Endothelial cell of umbilical vein (primary cell): Measurements from ENCODE around the gene ZER1. TPM values are rescaled to one million over a fixed set of nuclear protein-coding genes. Genes with fewer than 3 reads are reported as not detected.

Source experiments
- BruUV-seq: library from RNA; stranded (reverse); fragments of 400-500 nt; replicated peaks from 2 replicates; lab custom pipeline; 2021; lab: Mats Ljungman, UMichigan
- CTCF ChIA-PET: fragments of 300-600, 350-600 bp; sonication (Branson Sonifier 250); formaldehyde crosslinking; loops from one replicate; lab custom pipeline; 2021; ENCODE audit warnings: antibody characterized with exemption, inconsistent platforms; lab: Charles Lee
- POLR2A ChIA-PET: fragments of 300-600, 350-600 bp; sonication (Branson Sonifier 250); formaldehyde crosslinking; loops from one replicate; lab custom pipeline; 2021; ENCODE audit warnings: antibody characterized with exemption, inconsistent platforms; lab: Charles Lee
- DNase-seq: peaks from one replicate; pipeline ENCODE4 v3.0.0-alpha.2; 2011; ENCODE audit warnings: low read depth, low spot score
- FAIRE-seq: peaks from 2 replicates; lab custom pipeline; 2011; peaks lifted over from hg19 to GRCh38; lab: Jason Lieb, UNC
- H2AFZ ChIP-seq: 2 replicates; pipeline ENCODE4 v1.6.0; 2012; ENCODE audit warnings: low read depth, low read length, control low read depth, inconsistent platforms
- H3K27ac ChIP-seq: 2 replicates; pipeline ENCODE4 v1.5.1; 2011; ENCODE audit warnings: low read depth, mild to moderate bottlenecking, control low read depth, low read length, moderate library complexity; ENCODE audit not compliant: insufficient read depth
- H3K27me3 ChIP-seq, 2 experiments: 2 replicates each; pipeline versions ENCODE4 v1.6.0 to v1.6.1; 2011; ENCODE audit warnings: low read length in 2 of 2, mixed read lengths in 1 of 2; ENCODE audit not compliant: control insufficient read depth in 2 of 2, insufficient read depth in 2 of 2
- H3K36me3 ChIP-seq, 2 experiments: 2 replicates in 1 of 2; 3 replicates in 1 of 2; pipeline ENCODE4 v1.5.1; 2011; ENCODE audit warnings: low read length in 2 of 2, mild to moderate bottlenecking in 1 of 2, moderate library complexity in 1 of 2; ENCODE audit not compliant: control insufficient read depth in 2 of 2, insufficient read depth in 2 of 2; ENCODE audit errors: extremely low read depth in 1 of 2
- H3K4me1 ChIP-seq: 3 replicates; pipeline ENCODE4 v1.5.1; 2011; ENCODE audit warnings: mild to moderate bottlenecking, low read length; ENCODE audit not compliant: control insufficient read depth, insufficient read depth; ENCODE audit errors: extremely low read depth
- H3K4me2 ChIP-seq: 2 replicates; pipeline ENCODE4 v1.6.1; 2011; ENCODE audit warnings: low read length, control low read depth, mixed read lengths; ENCODE audit not compliant: insufficient read depth
- H3K4me3 ChIP-seq, 3 experiments: fragments of 200-600 bp in 1 of 3; sonication (generic), shearing (Covaris generic) in 1 of 3; replicated peaks in 1 of 3; 2 replicates each; pipeline ENCODE4 v1.5.1; 2011 to 2016; ENCODE audit warnings: control low read depth in 3 of 3, low read length in 3 of 3, mild to moderate bottlenecking in 2 of 3, inconsistent platforms in 1 of 3, low read depth in 1 of 3, moderate library complexity in 1 of 3; ENCODE audit not compliant: insufficient read depth in 1 of 3
- H3K79me2 ChIP-seq: 2 replicates; pipeline ENCODE4 v1.6.0; 2012; ENCODE audit warnings: low read length, inconsistent platforms; ENCODE audit not compliant: control insufficient read depth, insufficient read depth
- H3K9ac ChIP-seq: replicated peaks from 2 replicates; pipeline ENCODE3; 2011; ENCODE audit warnings: low read length, control low read depth; ENCODE audit not compliant: insufficient read depth; ENCODE audit errors: extremely low read depth
- H3K9me1 ChIP-seq: replicated peaks from 3 replicates; pipeline ENCODE4 v1.6.0; 2011; ENCODE audit warnings: mild to moderate bottlenecking, low read length; ENCODE audit not compliant: control insufficient read depth, insufficient read depth; ENCODE audit errors: extremely low read depth
- H3K9me3 ChIP-seq: replicated peaks from 2 replicates; pipeline ENCODE4 v1.5.1; 2012; ENCODE audit warnings: low read length, inconsistent platforms; ENCODE audit not compliant: control insufficient read depth, insufficient read depth
- H4K20me1 ChIP-seq: replicated peaks from 2 replicates; pipeline ENCODE3; 2011; ENCODE audit warnings: mild to moderate bottlenecking, low read length; ENCODE audit not compliant: control insufficient read depth, insufficient read depth; ENCODE audit errors: extremely low read depth
- CTCF ChIP-seq, 2 donors: IDR thresholded peaks; 1 replicate in 1 of 2; 2 replicates in 1 of 2; pipeline ENCODE4 v1.5.1; 2011; ENCODE audit warnings: low read length in 2 of 2, mild to moderate bottlenecking in 2 of 2, moderate library complexity in 2 of 2, control low read depth in 1 of 2, inconsistent platforms in 1 of 2, low read depth in 1 of 2; ENCODE audit not compliant: insufficient read depth in 1 of 2; ENCODE audit errors: extremely low read depth in 1 of 2
- EZH2 ChIP-seq: IDR thresholded peaks from 2 replicates; pipeline ENCODE4 v1.6.1; 2012; ENCODE audit warnings: borderline replicate concordance, low read depth, mild to moderate bottlenecking, moderate library complexity, low read length, inconsistent platforms; ENCODE audit not compliant: severe bottlenecking
- FOS ChIP-seq: IDR thresholded peaks from 2 replicates; pipeline ENCODE4 v1.6.1; 2011; ENCODE audit warnings: mild to moderate bottlenecking, low read length, moderate library complexity, borderline replicate concordance; ENCODE audit not compliant: insufficient read depth
- GATA2 ChIP-seq: IDR thresholded peaks from 2 replicates; pipeline ENCODE4 v1.7.0; 2011; ENCODE audit warnings: low read depth, mild to moderate bottlenecking, moderate library complexity, mixed read lengths, low read length; ENCODE audit not compliant: insufficient read length, insufficient read depth
- JUN ChIP-seq: IDR thresholded peaks from 2 replicates; pipeline ENCODE4 v1.6.1; 2011; ENCODE audit warnings: borderline replicate concordance, low read depth; ENCODE audit not compliant: insufficient read length, insufficient read depth
- MYC ChIP-seq: IDR thresholded peaks from one replicate; pipeline ENCODE4 v1.6.1; 2011; ENCODE audit warnings: mild to moderate bottlenecking, low read depth, low read length
- POLR2A ChIP-seq: IDR thresholded peaks from 2 replicates; pipeline ENCODE4 v1.6.1; 2012; ENCODE audit warnings: low read depth, mild to moderate bottlenecking, control low read depth, low read length
- POLR2AphosphoS5 ChIP-seq: IDR thresholded peaks from 2 replicates; pipeline ENCODE4 v1.6.1; 2012; ENCODE audit warnings: low read depth, mild to moderate bottlenecking, control low read depth, low read length, moderate library complexity; ENCODE audit not compliant: insufficient read depth
- dilution Hi-C: fragments of 300-500 bp; cut with MboI; formaldehyde crosslinking; loops from one replicate; pipeline ENCODE4 v1.15.0; 2019; ENCODE audit warnings: low sequenced_read_pairs; ENCODE audit not compliant: extremely low pct_ligation_motif_present
- intact Hi-C: fragments of 100-400 bp; cut with micrococcal nuclease; formaldehyde crosslinking; loops from one replicate; pipeline ENCODE4 v1.10.0; 2022
- polyA plus RNA-seq, 4 experiments: library from polyadenylated mRNA; depleted of rRNA in 3 of 4; stranded (reverse) in 3 of 4; unstranded in 1 of 4; fragments of >200 nt; gene quantifications; 2 replicates each; pipeline versions ENCODE4 v1.2.1 to v1.2.3, GENCODE V29; 2011 to 2012; ENCODE audit warnings: missing spikeins in 1 of 4
- total RNA-seq: library from RNA; stranded (reverse); gene quantifications from 2 replicates; pipeline ENCODE4 v1.2.3, GENCODE V29; 2021
- TF ChIP-seq, protein P1 (sequence below): IDR thresholded peaks from 2 replicates; pipeline ENCODE4 v1.6.1; 2011; ENCODE audit not compliant: insufficient read depth, insufficient read length

ZER1 gene
- total and polyA plus RNA-seq, 2 donors (not counting 3 experiments of a cell fraction or from before 2014, with no cell fraction given), result 23.0 to 29.9 TPM

DNA sequence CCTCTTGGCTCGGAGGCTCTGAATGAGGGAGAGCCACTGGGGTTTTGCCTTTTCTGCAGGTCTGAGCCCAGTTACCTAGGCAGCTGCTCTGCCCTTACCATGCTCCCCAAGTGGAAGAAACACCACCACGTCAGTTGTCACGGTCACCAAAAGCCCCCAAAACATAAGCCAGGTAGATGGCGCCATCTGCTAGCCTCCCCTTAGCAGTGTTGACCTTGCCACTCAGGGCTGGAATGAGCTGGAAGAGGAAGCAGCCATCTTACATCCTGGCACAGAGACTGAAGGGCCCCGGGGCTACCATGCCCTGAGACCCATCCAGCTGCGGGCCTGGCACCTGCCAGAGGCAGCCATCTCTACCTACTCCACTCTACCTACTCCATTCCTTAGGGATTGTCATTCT, 7.4 kb downstream of the ZER1 start:
- Histone ChIP-seq H3K79me2 (no peaks in the 10 kb centered on the region), H3K9me1 (no peaks in the 10 kb centered on the region), H3K9me3 (no peaks in the 10 kb centered on the region), H3K27me3 (no peaks in the 10 kb centered on the region), H2AFZ (no peak overlapping the region), H3K27ac (no peak overlapping the region), H3K9ac (no peak overlapping the region), H3K36me3 (no peaks in the 10 kb centered on the region), H4K20me1 (no peaks in the 10 kb centered on the region), H3K4me1 (no peaks in the 10 kb centered on the region), H3K4me3 (no peak overlapping the region), H3K4me2 (no peak overlapping the region)
- BruUV-seq, result no TSS peak
- dilution Hi-C loops, result no loop called here
- no peak for FAIRE-seq
- intact Hi-C loops, result no loop called here
- CTCF ChIA-PET, result interaction anchor here (1.0 to 1.9 kb wide), 2 partner anchors 11 to 12 kb away, joined by 3 to 6 read pairs; no protein-coding TSS in a partner anchor
- DNase-seq, result no peak
- POLR2A ChIA-PET, result no interaction called here
- TF ChIP-seq CTCF (IDR thresholded peaks at IDR 0.05; ENCODE audit: extremely low read depth in 1 of 2, insufficient read depth in 1 of 2, low read depth in 1 of 2, low read length in 2 of 2) (no peak), POLR2A (no peak), POLR2AphosphoS5 (no peak), MYC (no peak), EZH2 (no peak), FOS (no peak), GATA2 (no peak), JUN (no peak)
- TF ChIP-seq, protein P1, sequence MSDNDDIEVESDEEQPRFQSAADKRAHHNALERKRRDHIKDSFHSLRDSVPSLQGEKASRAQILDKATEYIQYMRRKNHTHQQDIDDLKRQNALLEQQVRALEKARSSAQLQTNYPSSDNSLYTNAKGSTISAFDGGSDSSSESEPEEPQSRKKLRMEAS, result no peak
